ENCODE measurements around the gene BICC1. TPM values are rescaled to one million over a fixed set of nuclear protein-coding genes. Genes with fewer than 3 reads are reported as not detected.

Gene BICC1
- total RNA-seq, 1 donor from 2014 or later: 17.0 TPM

DNA sequence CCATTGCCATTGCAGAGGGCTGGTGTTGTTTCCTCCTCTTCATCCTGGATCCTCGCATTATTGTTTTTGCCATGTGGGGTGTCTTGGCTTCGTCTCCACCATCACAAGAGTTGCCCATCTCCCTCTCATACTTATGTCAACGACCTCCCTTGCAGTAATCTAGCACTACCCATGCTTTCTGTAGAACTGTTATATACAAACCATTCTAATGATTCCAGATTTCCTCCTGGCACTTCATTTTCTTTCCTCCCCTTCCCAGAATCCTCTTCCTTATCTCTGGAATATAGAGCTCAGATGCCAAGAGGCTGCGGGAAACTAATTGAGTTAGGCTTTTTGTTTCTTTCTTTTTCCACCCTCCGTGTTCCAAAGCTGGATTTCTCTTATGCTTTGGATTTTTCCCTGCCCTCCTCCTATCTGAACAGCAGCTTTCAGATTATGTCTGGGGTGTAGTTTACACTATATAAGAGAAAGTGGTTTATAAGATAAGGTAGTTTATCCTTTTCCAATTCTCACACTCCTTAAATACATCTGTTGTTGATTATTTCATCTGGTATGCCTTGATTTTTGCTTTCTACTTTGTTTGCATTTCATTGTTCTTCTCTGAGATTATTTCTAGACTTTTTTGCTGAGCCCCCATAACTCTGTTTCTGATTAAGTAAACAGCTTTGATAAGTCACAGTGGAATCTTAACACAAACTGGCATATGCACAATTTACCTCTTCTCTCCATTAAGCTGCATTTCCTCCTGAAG is 264.1 kb downstream of the BICC1 start:
- no peak for DNase-seq (ENCODE audit: low spot score)

DNA sequence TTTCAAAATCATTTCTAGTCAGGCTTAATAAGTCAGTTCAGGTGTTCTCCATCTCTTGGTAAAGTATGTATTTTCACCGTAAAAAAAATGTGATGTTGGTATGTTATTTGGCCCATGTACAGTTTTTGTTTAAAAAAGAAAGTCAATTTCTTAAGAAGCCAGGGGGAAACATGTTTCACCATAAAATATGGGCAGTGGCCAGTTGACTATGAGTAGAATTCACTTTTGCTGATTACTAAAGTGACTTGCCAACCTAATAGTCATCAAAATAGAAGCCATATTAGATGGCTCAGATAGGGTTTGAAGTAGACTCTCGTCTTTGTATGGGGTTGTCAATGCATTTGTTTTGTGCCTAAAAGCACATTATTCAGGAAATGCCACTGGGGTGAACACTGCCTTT is 266.3 kb downstream of the BICC1 start:
- DNase-seq (ENCODE audit: low spot score): no peak

DNA sequence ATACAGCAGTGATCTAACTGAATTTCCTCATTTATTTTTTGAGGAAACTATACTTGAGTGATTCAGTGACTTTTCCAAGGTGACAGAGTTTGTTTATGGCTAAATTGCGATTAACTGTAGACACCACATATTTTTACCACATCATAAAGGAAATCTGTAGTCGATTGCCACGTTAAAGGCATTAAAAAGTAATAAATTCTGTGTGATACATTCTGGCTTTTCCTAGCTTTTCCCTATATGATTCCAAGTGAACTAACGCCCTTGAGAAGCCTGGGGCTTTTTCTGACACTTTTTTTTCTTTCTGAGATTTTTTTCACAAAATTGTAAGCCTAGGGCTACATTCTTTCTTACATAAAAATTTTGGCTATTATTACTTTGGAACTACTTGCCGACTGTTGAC is 266.9 kb downstream of the BICC1 start:
- DNase-seq (ENCODE audit: low spot score): no peak

DNA sequence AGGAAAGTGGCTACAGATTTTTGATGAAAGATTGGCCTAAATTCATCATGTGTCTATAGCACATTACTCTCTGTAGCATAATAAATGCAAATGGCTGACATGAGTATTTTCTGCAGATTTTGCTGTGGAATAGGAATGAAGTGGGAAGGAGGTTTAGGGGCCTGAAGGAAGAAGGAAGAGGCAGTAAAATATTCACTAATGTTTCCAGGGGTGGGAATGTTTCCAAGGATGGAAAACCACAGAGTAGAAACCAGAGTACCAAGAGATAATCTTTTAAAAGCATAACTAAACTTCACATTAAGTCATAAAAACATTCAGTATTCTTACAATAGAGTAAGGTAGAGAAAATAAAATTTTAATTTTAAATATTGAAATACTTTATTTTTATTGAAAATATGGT is 267.8 kb downstream of the BICC1 start:
- no peak for DNase-seq (ENCODE audit: low spot score)

DNA sequence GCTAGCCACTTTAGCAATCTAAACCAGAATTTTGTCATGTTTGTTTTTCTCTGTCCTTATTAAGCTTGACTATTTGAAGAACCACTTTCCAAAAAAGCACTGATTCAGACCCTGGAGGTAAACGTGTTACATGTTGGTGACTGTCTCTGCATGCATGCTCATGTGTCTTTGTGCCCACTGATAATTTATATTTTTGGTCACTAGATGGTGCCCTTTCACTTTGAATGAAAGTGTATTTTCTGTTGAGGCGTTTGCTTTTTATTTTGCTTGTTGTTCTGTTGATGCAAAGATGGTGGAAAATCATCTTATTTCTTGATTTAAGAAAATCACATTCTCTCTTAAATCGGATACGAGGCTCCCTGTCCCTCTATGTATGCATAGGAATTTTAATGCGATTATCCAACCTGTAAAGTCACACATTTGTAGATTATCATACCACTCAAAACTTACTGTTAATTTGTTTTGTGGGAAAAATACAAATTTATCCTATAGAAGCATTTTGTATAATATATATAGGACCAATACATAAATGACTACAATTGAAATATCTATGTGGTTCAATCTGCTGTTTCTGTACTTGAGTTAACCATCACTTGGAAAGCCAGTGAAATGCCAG is 269.3 kb downstream of the BICC1 start:
- no peak for DNase-seq (ENCODE audit: low spot score)

DNA sequence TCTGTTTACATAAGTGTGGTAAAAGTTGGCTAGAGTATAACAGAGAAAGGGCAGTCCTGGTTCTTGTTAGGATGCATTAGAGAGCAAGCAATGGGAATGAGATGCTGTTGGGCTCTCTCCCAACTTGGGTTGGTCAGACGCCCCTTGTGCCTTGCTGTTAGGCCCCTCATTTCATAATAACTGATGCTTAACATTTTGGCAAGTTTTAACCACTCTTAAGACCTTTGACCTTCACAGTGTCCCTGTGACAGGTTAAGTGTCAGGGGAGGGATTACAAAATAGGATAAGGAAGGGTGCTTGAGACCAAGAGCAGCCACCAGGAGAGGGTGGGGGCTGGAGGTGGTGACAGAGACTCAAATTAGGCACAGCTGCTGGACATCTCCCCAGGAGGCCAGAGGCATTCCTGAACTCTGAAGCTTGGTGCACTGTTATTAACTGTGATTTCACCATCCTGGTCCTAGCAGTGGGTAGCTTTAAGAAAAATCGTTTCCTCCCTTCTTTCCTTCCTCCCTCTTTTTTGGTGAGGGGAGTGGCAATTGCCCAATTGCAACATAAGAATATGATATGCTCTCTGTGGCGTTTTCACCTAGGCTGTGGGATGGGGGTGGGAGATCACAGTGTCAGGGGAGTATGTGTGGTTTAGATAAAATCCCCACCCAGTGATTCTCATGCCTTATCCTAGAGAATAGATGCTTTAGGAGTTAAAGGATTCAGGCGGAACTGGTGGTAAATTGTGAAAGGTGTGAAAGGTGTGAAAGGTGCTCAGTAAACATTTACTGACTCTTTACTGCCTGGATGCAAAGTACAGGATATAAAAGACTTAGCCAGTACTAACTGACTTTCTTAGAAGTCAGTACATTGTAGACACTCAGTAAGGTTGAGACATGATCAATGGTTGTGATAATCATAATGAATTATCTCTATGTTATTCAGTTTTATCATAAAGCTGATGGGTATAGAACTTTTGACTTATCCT is 270.5 kb downstream of the BICC1 start:
- no peak for DNase-seq (ENCODE audit: low spot score)

DNA sequence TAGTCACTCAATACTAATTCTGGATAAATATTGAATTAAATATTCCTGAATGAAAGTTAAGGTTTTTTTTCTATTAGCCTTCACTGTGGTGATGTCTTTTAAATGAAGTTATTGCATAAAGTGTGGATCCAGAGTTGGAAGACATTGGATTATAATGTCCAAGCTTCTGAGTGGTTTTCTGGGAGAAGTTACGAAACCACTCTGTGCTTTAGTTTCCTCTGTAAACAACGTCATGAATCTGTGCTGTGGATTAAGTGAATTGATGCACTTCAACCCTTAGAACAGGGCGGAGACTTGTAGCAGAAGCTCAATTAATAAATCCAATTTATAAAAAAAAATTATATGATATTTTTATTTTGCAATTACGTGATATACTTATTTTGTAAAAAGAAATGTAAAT is 271.7 kb downstream of the BICC1 start:
- DNase-seq (ENCODE audit: low spot score): no peak

DNA sequence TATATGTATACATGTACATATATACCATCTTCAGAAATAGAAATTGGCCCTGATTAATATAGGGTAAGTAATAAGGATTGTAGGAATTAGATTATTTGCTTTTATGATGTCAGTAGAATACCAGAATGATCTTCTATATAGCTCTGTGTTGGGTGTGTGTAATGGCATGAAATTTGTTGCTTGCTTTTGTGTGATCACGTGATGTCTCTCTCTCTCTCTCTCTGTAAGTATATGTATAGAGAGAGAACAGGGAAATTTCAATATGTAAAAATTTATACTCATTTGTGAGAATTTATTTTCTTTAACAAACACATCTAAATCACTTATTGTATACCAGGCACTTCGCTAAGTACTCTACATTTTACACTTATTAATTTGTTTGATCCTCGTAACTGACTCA is 272.7 kb downstream of the BICC1 start:
- no peak for DNase-seq (ENCODE audit: low spot score)

DNA sequence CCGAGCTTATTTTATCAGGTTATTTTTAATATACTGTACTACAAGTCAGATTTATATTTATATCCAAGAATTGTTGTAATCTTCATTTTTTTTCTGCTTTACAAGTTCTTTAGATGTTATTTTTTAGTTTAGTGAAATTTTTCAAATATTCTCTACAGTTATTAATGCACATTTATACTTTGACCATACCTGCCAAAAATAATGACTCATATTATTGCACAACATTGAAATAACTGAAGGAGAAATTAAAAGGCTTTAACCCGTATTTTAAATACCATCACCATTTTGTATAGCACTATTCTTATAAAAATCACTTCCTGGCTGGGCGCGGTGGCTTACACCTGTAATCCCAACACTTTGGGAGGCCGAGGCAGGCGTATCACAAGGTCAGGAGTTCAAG is 278.5 kb downstream of the BICC1 start:
- DNase-seq (ENCODE audit: low spot score): no peak

DNA sequence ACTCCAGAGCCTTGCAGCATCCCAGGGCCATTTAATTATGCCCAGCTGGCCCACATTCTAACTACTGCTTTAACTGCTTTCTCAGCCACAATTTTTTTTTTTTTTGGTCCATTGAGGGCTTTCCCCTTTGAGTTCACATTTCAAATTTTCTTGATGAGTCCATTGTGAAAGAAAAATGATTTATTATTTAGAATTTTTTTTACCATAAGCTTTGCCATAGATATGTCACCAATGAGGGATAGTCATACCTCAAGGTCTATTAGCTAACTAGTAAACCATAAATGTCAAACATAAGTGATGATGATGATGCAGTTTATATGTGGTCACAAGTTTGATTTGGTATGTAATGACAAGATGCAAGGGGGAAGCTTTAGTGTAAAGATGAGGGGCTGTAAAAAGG is 282.9 kb downstream of the BICC1 start:
- DNase-seq (ENCODE audit: low spot score): no peak

DNA sequence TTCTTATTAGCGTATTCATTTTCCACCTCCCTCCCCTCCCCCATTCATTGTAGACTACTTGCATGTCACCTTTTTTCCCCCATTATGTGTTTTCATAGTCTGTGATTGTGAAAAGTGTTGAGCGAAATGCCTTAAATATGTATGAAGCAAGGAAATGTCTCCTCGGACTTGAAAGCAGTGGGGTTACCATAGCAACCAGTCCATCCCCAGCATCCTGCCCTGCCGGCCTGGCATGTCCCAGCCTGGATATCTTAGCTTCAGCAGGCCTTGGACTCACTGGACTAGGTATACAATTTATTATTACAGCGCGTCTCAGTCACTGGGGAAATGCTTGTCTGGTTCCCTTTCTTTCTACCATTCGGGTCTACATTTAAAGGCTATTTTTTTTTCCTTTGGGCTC is 283.6 kb downstream of the BICC1 start:
- DNase-seq (ENCODE audit: low spot score): no peak

DNA sequence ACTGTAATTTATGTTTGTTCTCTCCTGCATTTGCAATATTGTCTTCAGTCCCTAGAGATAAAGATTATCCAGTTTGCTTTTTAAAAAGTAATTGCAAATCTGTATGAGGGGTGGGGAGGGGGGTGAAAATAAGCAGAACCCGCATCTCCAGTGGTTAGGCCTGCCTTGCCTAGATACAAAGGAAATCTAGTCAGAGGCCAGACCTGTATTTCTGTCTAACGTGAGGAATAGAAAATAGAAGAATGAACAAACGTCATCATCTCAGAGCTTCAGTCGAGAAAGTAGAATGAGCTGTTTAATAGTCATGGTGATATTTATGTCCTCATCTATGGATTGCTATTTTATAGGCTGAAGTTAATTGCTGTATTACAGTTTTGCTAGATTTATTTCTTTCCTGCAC is 284.2 kb downstream of the BICC1 start:
- DNase-seq (ENCODE audit: low spot score): no peak

DNA sequence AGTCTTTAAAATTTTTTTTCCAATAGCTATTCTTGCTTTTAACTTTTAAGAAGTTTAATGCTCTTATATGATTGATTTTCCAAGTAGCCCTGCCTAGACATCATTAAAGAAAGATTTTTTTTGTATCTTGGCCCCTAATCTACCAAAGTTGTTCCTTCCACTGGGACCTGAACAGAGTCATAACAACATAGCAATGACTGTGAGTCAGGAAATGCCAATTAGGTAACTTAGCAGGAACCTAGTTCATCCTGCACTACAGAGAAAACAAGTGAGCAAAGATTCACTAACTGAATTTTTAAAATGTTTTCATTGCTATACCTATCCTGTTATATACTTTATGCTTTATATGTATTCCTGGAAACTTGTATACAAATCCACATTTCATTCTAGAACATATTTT is 284.7 kb downstream of the BICC1 start:
- DNase-seq (ENCODE audit: low spot score): no peak

DNA sequence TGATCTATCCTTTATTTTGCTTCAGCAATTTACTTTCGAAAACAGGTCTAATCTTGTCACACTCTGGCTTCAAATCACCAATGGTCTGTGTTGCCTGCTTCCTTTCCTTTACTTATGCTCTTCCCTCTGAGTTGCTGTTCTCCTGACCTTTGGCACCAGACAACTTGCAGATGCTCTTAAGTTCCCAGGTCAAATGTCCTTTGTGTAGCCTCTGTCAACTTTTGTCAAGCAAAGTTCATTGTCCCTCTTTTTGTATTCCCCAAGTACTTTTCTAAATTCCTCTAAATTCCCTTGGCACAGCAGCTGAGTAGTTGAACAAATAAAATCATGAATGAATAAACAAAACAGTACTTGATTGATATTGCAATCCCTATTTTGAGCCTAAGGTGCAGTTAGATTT is 289.4 kb downstream of the BICC1 start:
- no peak for DNase-seq (ENCODE audit: low spot score)

DNA sequence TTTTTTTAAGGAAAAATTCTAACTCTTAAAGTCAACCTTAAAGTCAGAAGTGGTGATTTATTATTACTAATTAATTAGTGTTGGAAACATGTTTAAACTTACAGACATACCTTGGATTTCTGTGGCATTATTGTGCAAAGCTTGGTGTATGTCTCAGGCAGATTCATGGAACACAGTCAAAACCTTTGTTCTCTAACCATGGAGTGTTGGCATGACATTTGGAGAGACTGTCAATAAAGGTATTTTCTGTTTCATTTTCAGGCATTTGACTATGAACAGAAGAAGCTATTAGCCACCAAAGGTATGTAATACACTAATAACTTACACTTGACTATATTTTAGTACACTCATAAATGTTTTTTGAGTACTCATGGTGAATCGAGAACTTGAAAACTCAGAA is 293.7 kb downstream of the BICC1 start:
- no peak for DNase-seq (ENCODE audit: low spot score)

DNA sequence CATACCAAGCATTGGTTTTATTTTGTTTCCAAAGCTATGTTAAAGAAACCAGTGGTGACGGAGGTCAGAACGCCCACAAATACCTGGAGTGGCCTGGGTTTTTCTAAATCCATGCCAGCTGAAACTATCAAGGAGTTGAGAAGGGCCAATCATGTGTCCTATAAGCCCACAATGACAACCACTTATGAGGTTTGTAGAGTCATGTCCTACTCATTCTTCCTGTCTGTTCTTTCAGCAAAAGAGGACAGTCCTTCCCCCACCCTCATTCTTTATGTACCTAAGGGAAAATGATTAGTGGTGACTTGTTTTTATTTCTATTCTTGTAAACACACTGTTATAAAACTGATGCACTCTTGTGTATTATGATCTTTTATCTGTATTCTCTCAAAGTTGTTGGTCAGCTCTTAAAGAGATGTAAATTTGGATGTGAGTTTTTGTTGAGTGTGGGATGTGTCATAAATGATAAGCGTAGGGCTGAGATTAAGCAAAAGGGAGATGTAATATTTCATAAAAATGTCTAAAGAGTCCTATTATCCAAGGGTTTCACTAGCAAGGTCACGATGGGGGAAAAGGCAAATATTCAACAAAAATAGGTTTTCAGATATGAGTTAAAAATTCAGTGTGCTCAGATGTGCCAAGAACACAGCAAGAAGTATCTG is 294.4 kb downstream of the BICC1 start:
- no peak for DNase-seq (ENCODE audit: low spot score)

DNA sequence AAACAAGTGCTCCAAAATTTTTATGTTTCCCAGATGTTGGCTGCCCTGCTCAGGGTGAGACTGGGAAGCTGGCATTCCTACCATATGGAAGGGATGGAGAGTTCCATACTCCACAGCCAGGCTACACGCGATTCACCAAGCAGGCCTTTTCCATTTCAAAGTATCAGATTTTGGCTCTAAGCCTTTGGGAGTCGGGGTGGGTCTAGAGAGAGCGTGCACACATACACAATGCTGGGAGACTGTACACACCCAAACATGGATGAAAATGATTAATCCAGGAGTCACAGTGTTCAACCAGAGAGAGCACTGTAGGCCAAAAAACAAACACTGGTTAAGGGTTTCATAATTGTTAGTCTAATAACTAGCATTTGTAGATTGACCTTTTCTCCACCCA is 295.0 kb downstream of the BICC1 start:
- DNase-seq (ENCODE audit: low spot score): no peak

DNA sequence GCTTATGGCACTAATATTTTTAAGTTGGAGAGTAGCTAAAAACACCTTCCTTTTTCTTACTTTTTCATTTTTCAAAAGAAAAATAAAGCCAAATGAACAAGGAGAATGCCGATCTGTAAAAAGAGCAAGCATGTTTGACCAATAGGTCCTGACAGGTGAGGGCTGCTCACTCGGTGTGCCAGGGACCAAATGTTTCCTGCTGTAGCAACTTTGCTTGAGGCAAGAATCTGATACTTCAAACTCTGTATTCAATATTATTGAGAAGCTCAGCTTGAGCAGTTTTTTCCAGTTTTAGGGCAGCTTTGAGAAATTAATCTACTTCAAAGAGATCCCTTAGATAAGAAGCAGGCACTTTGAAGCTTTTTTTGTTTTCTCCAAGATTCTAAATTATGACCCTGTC is 298.1 kb downstream of the BICC1 start:
- no peak for DNase-seq (ENCODE audit: low spot score)

DNA sequence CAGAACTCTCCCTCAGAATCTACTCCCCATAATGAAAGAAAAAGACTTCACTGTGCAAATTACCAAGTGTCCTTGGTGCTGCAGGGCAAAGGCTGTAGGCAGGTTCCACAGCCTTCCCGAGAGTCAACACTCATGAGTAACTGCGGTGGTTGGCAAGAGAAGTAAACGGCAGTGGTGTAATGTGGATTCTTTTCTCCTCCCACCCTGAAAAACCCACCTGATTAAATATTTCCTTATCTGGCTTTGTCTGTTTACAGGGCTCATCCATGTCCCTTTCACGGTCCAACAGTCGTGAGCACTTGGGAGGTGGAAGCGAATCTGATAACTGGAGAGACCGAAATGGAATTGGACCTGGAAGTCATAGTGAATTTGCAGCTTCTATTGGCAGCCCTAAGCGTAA is 300.9 kb downstream of the BICC1 start:
- DNase-seq (ENCODE audit: low spot score): no peak

DNA sequence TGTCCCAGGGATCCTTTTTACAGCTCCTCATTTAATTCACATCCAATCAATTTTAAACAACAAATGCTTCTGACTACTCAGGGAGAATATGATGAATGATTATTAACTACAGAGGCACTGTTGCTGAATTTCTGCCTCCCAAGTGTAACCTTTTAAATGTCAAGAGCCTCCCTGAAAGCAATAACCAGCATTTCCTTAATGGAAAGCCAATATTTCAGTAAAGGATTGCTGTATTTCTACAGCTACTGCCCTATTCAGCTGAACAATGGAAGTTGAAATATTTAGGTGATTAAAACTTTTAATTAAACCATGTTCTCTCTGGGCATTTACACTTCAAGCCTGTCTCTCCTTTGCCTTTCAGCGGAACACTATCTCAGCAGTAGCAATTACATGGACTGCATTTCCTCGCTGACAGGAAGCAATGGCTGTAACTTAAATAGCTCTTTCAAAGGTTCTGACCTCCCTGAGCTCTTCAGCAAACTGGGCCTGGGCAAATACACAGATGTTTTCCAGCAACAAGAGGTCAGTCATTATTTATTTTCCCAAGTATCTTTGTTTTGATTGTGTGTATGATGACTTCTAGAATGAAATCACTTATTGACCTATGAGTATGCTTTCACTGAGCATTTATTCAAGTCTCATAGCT is 304.7 kb downstream of the BICC1 start:
- DNase-seq (ENCODE audit: low spot score): no peak

DNA sequence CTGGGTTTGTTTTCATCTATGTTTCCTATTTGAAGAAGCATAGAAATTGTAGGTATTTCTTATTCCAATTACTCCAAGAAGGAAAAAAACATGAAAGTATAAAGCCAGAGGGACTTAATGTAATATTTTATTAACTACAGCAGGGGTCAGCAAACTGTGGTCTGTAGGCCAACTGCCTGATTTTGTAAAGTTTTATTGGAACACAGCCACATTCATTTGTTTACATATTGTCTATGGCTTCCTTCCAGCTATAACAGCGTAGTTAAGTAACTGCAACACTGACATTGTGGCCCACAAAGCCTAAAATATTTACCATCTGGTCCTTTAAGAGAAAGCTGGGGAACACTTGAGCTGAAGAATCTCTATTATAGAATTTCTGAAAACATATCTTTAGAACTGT is 306.2 kb downstream of the BICC1 start:
- DNase-seq (ENCODE audit: low spot score): no peak

Measured in mesenteric fat pad (tissue), 1 donor.